Globus pallidus (tissue), 1 donor: ENCODE data around the gene KRTAP19-1.
"Not testable (repeated sequence)": the region's sequence is repeated elsewhere in the genome, so short reads cannot be mapped to it uniquely, and the experiment has no call there.

Source experiments
- DNase-seq: peaks from one replicate; pipeline ENCODE4 v3.0.0-alpha.2; 2015; ENCODE audit warnings: low spot score

KRTAP19-1 gene

GRCh38 chr21:30480145-30480544, at the start of gene KRTAP19-1:
Gene KRTAP19-1 (minus strand): TSS chr21:30480367. CDS start chr21:30480317, 50 bp downstream.
- no peak for DNase-seq

- DNase-seq, result no peak
Measured at GRCh38 chr21:30518876-30519275, 38.7 kb upstream of the KRTAP19-1 start.

- no peak for DNase-seq
Measured at GRCh38 chr21:30515681-30516080, 35.5 kb upstream of the KRTAP19-1 start.

- not testable (repeated sequence) for DNase-seq
Measured at GRCh38 chr21:30505621-30506205, 25.5 kb upstream of the KRTAP19-1 start.

- no peak for DNase-seq
Measured at GRCh38 chr21:30502041-30502440, 21.9 kb upstream of the KRTAP19-1 start, which contains the start of gene KRTAP19-5. Gene KRTAP19-5 (minus strand): TSS chr21:30502141. CDS start chr21:30502090, 51 bp downstream.

GRCh38 chr21:30497065-30497464, 16.9 kb upstream of the KRTAP19-1 start, which contains the start of gene KRTAP19-4:
Gene KRTAP19-4 (minus strand): TSS chr21:30497165. CDS start chr21:30497110, 55 bp downstream.
- no peak for DNase-seq

- DNase-seq, result no peak
Measured at GRCh38 chr21:30491963-30492428, 11.8 kb upstream of the KRTAP19-1 start, which contains the start of gene KRTAP19-3. Gene KRTAP19-3 (minus strand): TSS chr21:30492013. CDS start chr21:30491957, 56 bp downstream.

- no peak for DNase-seq
Measured at GRCh38 chr21:30487336-30487735, 7.2 kb upstream of the KRTAP19-1 start, which contains the start of gene KRTAP19-2. Gene KRTAP19-2 (minus strand): TSS chr21:30487436. CDS start chr21:30487348, 88 bp downstream.

- DNase-seq, result no peak
Measured at GRCh38 chr21:30486180-30486579, 6.0 kb upstream of the KRTAP19-1 start.

- no peak for DNase-seq
Measured at GRCh38 chr21:30482130-30482529, 2.0 kb upstream of the KRTAP19-1 start.

GRCh38 chr21:30479259-30479658, 908 bp downstream of the KRTAP19-1 start:
- DNase-seq, result no peak

- DNase-seq, result no peak
Measured at GRCh38 chr21:30478004-30478403, 2.2 kb downstream of the KRTAP19-1 start.

- no peak for DNase-seq
Measured at GRCh38 chr21:30468900-30469714, 11.1 kb downstream of the KRTAP19-1 start.

GRCh38 chr21:30463713-30464112, 16.5 kb downstream of the KRTAP19-1 start:
- no peak for DNase-seq

GRCh38 chr21:30448514-30448913, 31.7 kb downstream of the KRTAP19-1 start:
- DNase-seq, result no peak

- DNase-seq, result no peak
Measured at GRCh38 chr21:30447056-30447455, 33.1 kb downstream of the KRTAP19-1 start.

GRCh38 chr21:30444204-30444603, 36.0 kb downstream of the KRTAP19-1 start:
- DNase-seq, result no peak

GRCh38 chr21:30443226-30443625, 36.9 kb downstream of the KRTAP19-1 start:
- no peak for DNase-seq

GRCh38 chr21:30439975-30440374, 40.2 kb downstream of the KRTAP19-1 start, which contains the start of gene KRTAP15-1:
Gene KRTAP15-1 (plus strand): TSS chr21:30440275. CDS start chr21:30440328, 53 bp downstream.
- no peak for DNase-seq

- DNase-seq, result no peak
Measured at GRCh38 chr21:30437010-30437565, 43.1 kb downstream of the KRTAP19-1 start.

- peak; percentile 7 for DNase-seq
Measured at GRCh38 chr21:30434033-30434631, 46.0 kb downstream of the KRTAP19-1 start.

- no peak for DNase-seq
Measured at GRCh38 chr21:30430170-30430655, 50.0 kb downstream of the KRTAP19-1 start, which contains the start of gene KRTAP13-4. Gene KRTAP13-4 (plus strand): TSS chr21:30430220. CDS start chr21:30430276, 56 bp downstream.
